GM10248 (cell line): ENCODE measurements around the gene TNFRSF12A.

ENCODE experiments used
- CTCF ChIA-PET: fragments of 300-600 bp; sonication (Branson Sonifier 250); formaldehyde crosslinking; extraction: SDS; loops from one replicate; lab custom pipeline; 2021; ENCODE audit warnings: antibody characterized with exemption; lab: Yijun Ruan, JAX
- POLR2A ChIA-PET: fragments of 350-650 bp; sonication (Branson Sonifier 250); formaldehyde crosslinking; extraction: SDS; loops from one replicate; lab custom pipeline; 2020; ENCODE audit warnings: antibody characterized with exemption; lab: Yijun Ruan, JAX
- DNase-seq: peaks from one replicate; pipeline ENCODE4 v3.0.0; 2012; ENCODE audit errors: extremely low spot score
- CTCF ChIP-seq: IDR thresholded peaks from 2 replicates; pipeline ENCODE4 v1.5.1; 2012; ENCODE audit warnings: mild to moderate bottlenecking, low read depth; ENCODE audit errors: extremely low read depth, missing control alignments, control extremely low read depth

TNFRSF12A gene

GRCh38 chr16:2990891-2991290, 29.3 kb upstream of the TNFRSF12A start:
- POLR2A ChIA-PET, result no interaction called here
- no peak for TF ChIP-seq CTCF
- DNase-seq, result no peak
- CTCF ChIA-PET, result interaction anchor here (1.0 kb wide), 1 partner anchor 11 kb away, joined by 3 read pairs; no protein-coding TSS in a partner anchor

GRCh38 chr16:2991566-2992261, 28.5 kb upstream of the TNFRSF12A start:
- CTCF ChIA-PET, result no interaction called here
- no peak for DNase-seq
- TF ChIP-seq CTCF, result no peak
- POLR2A ChIA-PET, result no interaction called here

GRCh38 chr16:2992383-2993081, 27.6 kb upstream of the TNFRSF12A start:
- DNase-seq, result no peak
- POLR2A ChIA-PET, result no interaction called here
- CTCF ChIA-PET, result interaction anchor here (0.7 kb wide), 1 partner anchor 35 kb away, joined by 3 read pairs; no protein-coding TSS in a partner anchor
- no peak for TF ChIP-seq CTCF

GRCh38 chr16:2996298-2996697, 23.9 kb upstream of the TNFRSF12A start:
- CTCF ChIA-PET, result interaction anchor here (0.9 to 1.1 kb wide), 3 partner anchors 11 to 35 kb away, joined by 3 read pairs; no protein-coding TSS in a partner anchor
- TF ChIP-seq CTCF, result no peak
- POLR2A ChIA-PET, result no interaction called here
- no peak for DNase-seq

- POLR2A ChIA-PET, result no interaction called here
- CTCF ChIA-PET, result interaction anchor here (1.3 to 11.8 kb wide), 2 partner anchors 17 to 26 kb away, joined by 4 to 231 read pairs; partner anchors contain the start of genes CLDN6, HCFC1R1, THOC6 and TNFRSF12A
- TF ChIP-seq CTCF, result no peak
- DNase-seq, result no peak
Measured at GRCh38 chr16:2999929-3000328, 20.2 kb upstream of the TNFRSF12A start.

- CTCF ChIA-PET, result interaction anchor here (1.2 to 11.8 kb wide), 3 partner anchors 18 to 73 kb away, joined by 3 to 231 read pairs (median 4); partner anchors contain the start of genes CLDN6, HCFC1R1, THOC6 and TNFRSF12A
- no peak for TF ChIP-seq CTCF
- no peak for DNase-seq
- POLR2A ChIA-PET, result no interaction called here
Measured at GRCh38 chr16:3000540-3000939, 19.6 kb upstream of the TNFRSF12A start.
